GM23338 (cell line): ENCODE measurements around the gene ATP4A. TPM values are rescaled to one million over a fixed set of nuclear protein-coding genes. Genes with fewer than 3 reads are reported as not detected.

Experiments
- ATAC-seq: fragments of 200-7000 bp; cut with Tn5 transposase; 3 replicates; pipeline ENCODE4 v1.9.1; 2020
- DNase-seq: peaks from one replicate; pipeline ENCODE4 v3.0.0-alpha.2; 2015; ENCODE audit warnings: low spot score
- H2AFZ ChIP-seq: fragments of 200-600 bp; sonication (generic); 2 replicates; pipeline ENCODE4 v1.8.0; 2016; ENCODE audit warnings: antibody characterized with exemption, mild to moderate bottlenecking, moderate library complexity
- H3F3A ChIP-seq: fragments of 200-600 bp; sonication (generic); replicated peaks from 2 replicates; pipeline ENCODE4 v1.8.0; 2017; ENCODE audit warnings: antibody characterized with exemption, mixed run types, low read depth
- H3K27ac ChIP-seq: fragments of 200-600 bp; sonication (generic); 2 replicates; pipeline ENCODE4 v1.6.1; 2016; ENCODE audit warnings: low read depth
- H3K27me3 ChIP-seq: fragments of 200-600 bp; sonication (generic); 2 replicates; pipeline ENCODE4 v1.8.0; 2016; ENCODE audit warnings: mild to moderate bottlenecking, mixed run types, moderate library complexity; ENCODE audit not compliant: insufficient read depth
- H3K36me3 ChIP-seq: fragments of 200-600 bp; sonication (generic); 2 replicates; pipeline ENCODE4 v1.8.0; 2016; ENCODE audit warnings: mild to moderate bottlenecking; ENCODE audit not compliant: insufficient read depth
- H3K4me1 ChIP-seq: fragments of 200-600 bp; sonication (generic); 2 replicates; pipeline ENCODE4 v1.8.0; 2016; ENCODE audit warnings: mild to moderate bottlenecking, moderate library complexity; ENCODE audit not compliant: insufficient read depth
- H3K4me2 ChIP-seq: fragments of 200-600 bp; sonication (generic); 2 replicates; pipeline ENCODE4 v1.7.1; 2017; ENCODE audit warnings: mixed run types
- H3K4me3 ChIP-seq: fragments of 200-600 bp; sonication (generic); 2 replicates; pipeline ENCODE4 v1.6.1; 2016; ENCODE audit warnings: mixed run types
- H3K79me2 ChIP-seq: fragments of 200-600 bp; sonication (generic); replicated peaks from 2 replicates; pipeline ENCODE4 v1.8.0; 2017; ENCODE audit warnings: mild to moderate bottlenecking; ENCODE audit not compliant: insufficient read depth
- H3K9me2 ChIP-seq: fragments of 200-600 bp; sonication (generic); 2 replicates; pipeline ENCODE4 v1.8.0; 2017; ENCODE audit not compliant: insufficient read depth
- H4K20me1 ChIP-seq: fragments of 200-600 bp; sonication (generic); replicated peaks from 2 replicates; pipeline ENCODE4 v1.8.0; 2017; ENCODE audit warnings: mild to moderate bottlenecking; ENCODE audit not compliant: insufficient read depth
- H3K27ac Mint-ChIP-seq: 2 replicates; pipeline ENCODE4 v1.8.0; 2020; ENCODE audit warnings: inconsistent platforms, mild to moderate bottlenecking, moderate library complexity, mixed read lengths
- H3K27me3 Mint-ChIP-seq: 3 replicates; pipeline ENCODE4 v1.8.0; 2022; ENCODE audit warnings: low read depth, mild to moderate bottlenecking, moderate library complexity, mixed read lengths, inconsistent platforms; ENCODE audit not compliant: insufficient read depth, poor library complexity
- H3K36me3 Mint-ChIP-seq: 3 replicates; pipeline ENCODE4 v1.8.0; 2021; ENCODE audit warnings: low read depth, mild to moderate bottlenecking, inconsistent platforms, moderate library complexity, mixed read lengths
- H3K4me1 Mint-ChIP-seq: 3 replicates; pipeline ENCODE4 v1.8.0; 2020; ENCODE audit warnings: mild to moderate bottlenecking, inconsistent platforms, mixed read lengths
- H3K4me3 Mint-ChIP-seq: 3 replicates; pipeline ENCODE4 v1.8.0; 2021; ENCODE audit warnings: moderate library complexity, mild to moderate bottlenecking, inconsistent platforms, mixed read lengths
- H3K9me3 Mint-ChIP-seq: 3 replicates; pipeline ENCODE4 v1.8.0; 2020; ENCODE audit warnings: moderate library complexity, mild to moderate bottlenecking, inconsistent platforms, mixed read lengths
- CREB1 ChIP-seq: fragments of 250-450 bp; sonication (Bioruptor Pico); IDR thresholded peaks from 2 replicates; pipeline ENCODE4 v1.5.0; 2020; ENCODE audit warnings: low read depth, mild to moderate bottlenecking, moderate library complexity
- ETS1 ChIP-seq: IDR thresholded peaks from 2 replicates; pipeline ENCODE4 v1.6.1; 2016; ENCODE audit warnings: antibody characterized with exemption
- EZH2 ChIP-seq: fragments of 200-600 bp; sonication (generic); IDR thresholded peaks from one replicate; pipeline ENCODE4 v1.8.0; 2017; ENCODE audit warnings: antibody characterized with exemption, mild to moderate bottlenecking, low read depth; ENCODE audit not compliant: unreplicated experiment
- EZH2phosphoT487 ChIP-seq: fragments of 200-600 bp; sonication (generic); IDR thresholded peaks from one replicate; pipeline ENCODE4 v1.8.1; 2018; ENCODE audit warnings: antibody characterized with exemption; ENCODE audit not compliant: unreplicated experiment
- POLR2AphosphoS5 ChIP-seq: IDR thresholded peaks from 2 replicates; pipeline ENCODE4 v1.6.1; 2016; ENCODE audit warnings: antibody characterized with exemption, low read depth
- ZNF331 ChIP-seq: fragments of 250-450 bp; sonication (Bioruptor Pico); IDR thresholded peaks from 2 replicates; pipeline ENCODE4 v1.5.0; 2020; ENCODE audit warnings: low read depth, mild to moderate bottlenecking, moderate library complexity
- polyA plus RNA-seq: library from polyadenylated mRNA; unstranded; fragments of >200 nt; fragmentation: Nextera tagmentation; extraction: Ambion mirVana; gene quantifications from 2 replicates; pipeline ENCODE4 v1.2.1, GENCODE V29; 2016
- total RNA-seq: library from RNA; depleted of rRNA; stranded (reverse); fragments of >200 nt; shearing (Covaris generic); gene quantifications from 2 replicates; pipeline ENCODE4 v1.2.3, GENCODE V29; 2014
- TF ChIP-seq, protein P1 (sequence below): fragments of 250-450 bp; sonication (Bioruptor Pico); IDR thresholded peaks from 2 replicates; pipeline ENCODE4 v1.5.0; 2020; ENCODE audit warnings: mild to moderate bottlenecking, moderate library complexity
- TF ChIP-seq, protein P2 (sequence below), 2 experiments: fragments of 200-600 bp in 1 of 2; sonication (generic) in 1 of 2; conservative IDR thresholded peaks; 2 replicates each; pipeline versions ENCODE4 v1.5.1 to v1.6.1; 2016 to 2017; ENCODE audit warnings: antibody characterized with exemption in 2 of 2, low read depth in 2 of 2, mild to moderate bottlenecking in 2 of 2, moderate library complexity in 1 of 2

The ATP4A gene
- total and polyA plus RNA-seq, 2 experiments from 2014 or later = 0.61 to 0.63 TPM

- no peak for TF ChIP-seq EZH2
- peak; percentile 39 for TF ChIP-seq POLR2AphosphoS5
- peaks cover 2% of the 10 kb centered on the region; the same call in 1 of the 2 replicates for H3K27me3 ChIP-seq
- H2AFZ ChIP-seq = no peak overlapping the region; the same call in 1 of the 2 replicates
- H3K36me3 ChIP-seq = peaks cover 33% of the 10 kb centered on the region
- no peaks in the 10 kb centered on the region for H3K9me2 ChIP-seq
- Mint-ChIP-seq H3K36me3 (peaks cover 49% of the 10 kb centered on the region), H3K9me3 (no peaks in the 10 kb centered on the region; the same call in 2 of the 3 replicates), H3K4me1 (peaks cover 29% of the 10 kb centered on the region), H3K27me3 (peaks cover 13% of the 10 kb centered on the region), H3K27ac (peak overlapping the region; percentile 99), H3K4me3 (peak overlapping the region; percentile 97)
- ATAC-seq = peak; percentile 53
- H3K4me1 ChIP-seq = peaks cover 20% of the 10 kb centered on the region
- H3K27ac ChIP-seq = peak overlapping the region; percentile 93
- DNase-seq = peak; percentile 78
- H3K4me2 ChIP-seq = peak overlapping the region; percentile 98
- 0 out of 2 replicates have a peak, but pooled peaks cover 3% of the 10 kb centered on the region for H3F3A ChIP-seq
- H3K79me2 ChIP-seq = peaks cover 33% of the 10 kb centered on the region
- H3K4me3 ChIP-seq = peak overlapping the region; percentile 87
- H4K20me1 ChIP-seq = peaks cover 12% of the 10 kb centered on the region
Observed at GRCh38 chr19:35509018-35509652, 54.3 kb downstream of the ATP4A start.

GRCh38 chr19:35508129-35508528 lies 55.3 kb downstream of the ATP4A start:
- Histone ChIP-seq H3K4me3 (peak overlapping the region; percentile 87), H3K4me2 (peak overlapping the region; percentile 98), H3K79me2 (peaks cover 33% of the 10 kb centered on the region), H3K9me2 (no peaks in the 10 kb centered on the region), H3K36me3 (peaks cover 36% of the 10 kb centered on the region), H3F3A (0 out of 2 replicates have a peak, but pooled peaks cover 3% of the 10 kb centered on the region), H3K4me1 (peaks cover 11% of the 10 kb centered on the region), H2AFZ (no peak overlapping the region), H4K20me1 (peaks cover 18% of the 10 kb centered on the region), H3K27ac (no peak overlapping the region), H3K27me3 (peaks cover 2% of the 10 kb centered on the region; the same call in 1 of the 2 replicates)
- DNase-seq = no peak
- Mint-ChIP-seq H3K27me3 (peaks cover 17% of the 10 kb centered on the region), H3K36me3 (peaks cover 56% of the 10 kb centered on the region), H3K27ac (no peak overlapping the region), H3K9me3 (no peaks in the 10 kb centered on the region; the same call in 2 of the 3 replicates), H3K4me1 (peaks cover 20% of the 10 kb centered on the region), H3K4me3 (peak overlapping the region; percentile 97)
- TF ChIP-seq CREB1 (no peak), EZH2phosphoT487 (no peak), ETS1 (no peak), ZNF331 (no peak), EZH2 (no peak)
- TF ChIP-seq, protein P1, sequence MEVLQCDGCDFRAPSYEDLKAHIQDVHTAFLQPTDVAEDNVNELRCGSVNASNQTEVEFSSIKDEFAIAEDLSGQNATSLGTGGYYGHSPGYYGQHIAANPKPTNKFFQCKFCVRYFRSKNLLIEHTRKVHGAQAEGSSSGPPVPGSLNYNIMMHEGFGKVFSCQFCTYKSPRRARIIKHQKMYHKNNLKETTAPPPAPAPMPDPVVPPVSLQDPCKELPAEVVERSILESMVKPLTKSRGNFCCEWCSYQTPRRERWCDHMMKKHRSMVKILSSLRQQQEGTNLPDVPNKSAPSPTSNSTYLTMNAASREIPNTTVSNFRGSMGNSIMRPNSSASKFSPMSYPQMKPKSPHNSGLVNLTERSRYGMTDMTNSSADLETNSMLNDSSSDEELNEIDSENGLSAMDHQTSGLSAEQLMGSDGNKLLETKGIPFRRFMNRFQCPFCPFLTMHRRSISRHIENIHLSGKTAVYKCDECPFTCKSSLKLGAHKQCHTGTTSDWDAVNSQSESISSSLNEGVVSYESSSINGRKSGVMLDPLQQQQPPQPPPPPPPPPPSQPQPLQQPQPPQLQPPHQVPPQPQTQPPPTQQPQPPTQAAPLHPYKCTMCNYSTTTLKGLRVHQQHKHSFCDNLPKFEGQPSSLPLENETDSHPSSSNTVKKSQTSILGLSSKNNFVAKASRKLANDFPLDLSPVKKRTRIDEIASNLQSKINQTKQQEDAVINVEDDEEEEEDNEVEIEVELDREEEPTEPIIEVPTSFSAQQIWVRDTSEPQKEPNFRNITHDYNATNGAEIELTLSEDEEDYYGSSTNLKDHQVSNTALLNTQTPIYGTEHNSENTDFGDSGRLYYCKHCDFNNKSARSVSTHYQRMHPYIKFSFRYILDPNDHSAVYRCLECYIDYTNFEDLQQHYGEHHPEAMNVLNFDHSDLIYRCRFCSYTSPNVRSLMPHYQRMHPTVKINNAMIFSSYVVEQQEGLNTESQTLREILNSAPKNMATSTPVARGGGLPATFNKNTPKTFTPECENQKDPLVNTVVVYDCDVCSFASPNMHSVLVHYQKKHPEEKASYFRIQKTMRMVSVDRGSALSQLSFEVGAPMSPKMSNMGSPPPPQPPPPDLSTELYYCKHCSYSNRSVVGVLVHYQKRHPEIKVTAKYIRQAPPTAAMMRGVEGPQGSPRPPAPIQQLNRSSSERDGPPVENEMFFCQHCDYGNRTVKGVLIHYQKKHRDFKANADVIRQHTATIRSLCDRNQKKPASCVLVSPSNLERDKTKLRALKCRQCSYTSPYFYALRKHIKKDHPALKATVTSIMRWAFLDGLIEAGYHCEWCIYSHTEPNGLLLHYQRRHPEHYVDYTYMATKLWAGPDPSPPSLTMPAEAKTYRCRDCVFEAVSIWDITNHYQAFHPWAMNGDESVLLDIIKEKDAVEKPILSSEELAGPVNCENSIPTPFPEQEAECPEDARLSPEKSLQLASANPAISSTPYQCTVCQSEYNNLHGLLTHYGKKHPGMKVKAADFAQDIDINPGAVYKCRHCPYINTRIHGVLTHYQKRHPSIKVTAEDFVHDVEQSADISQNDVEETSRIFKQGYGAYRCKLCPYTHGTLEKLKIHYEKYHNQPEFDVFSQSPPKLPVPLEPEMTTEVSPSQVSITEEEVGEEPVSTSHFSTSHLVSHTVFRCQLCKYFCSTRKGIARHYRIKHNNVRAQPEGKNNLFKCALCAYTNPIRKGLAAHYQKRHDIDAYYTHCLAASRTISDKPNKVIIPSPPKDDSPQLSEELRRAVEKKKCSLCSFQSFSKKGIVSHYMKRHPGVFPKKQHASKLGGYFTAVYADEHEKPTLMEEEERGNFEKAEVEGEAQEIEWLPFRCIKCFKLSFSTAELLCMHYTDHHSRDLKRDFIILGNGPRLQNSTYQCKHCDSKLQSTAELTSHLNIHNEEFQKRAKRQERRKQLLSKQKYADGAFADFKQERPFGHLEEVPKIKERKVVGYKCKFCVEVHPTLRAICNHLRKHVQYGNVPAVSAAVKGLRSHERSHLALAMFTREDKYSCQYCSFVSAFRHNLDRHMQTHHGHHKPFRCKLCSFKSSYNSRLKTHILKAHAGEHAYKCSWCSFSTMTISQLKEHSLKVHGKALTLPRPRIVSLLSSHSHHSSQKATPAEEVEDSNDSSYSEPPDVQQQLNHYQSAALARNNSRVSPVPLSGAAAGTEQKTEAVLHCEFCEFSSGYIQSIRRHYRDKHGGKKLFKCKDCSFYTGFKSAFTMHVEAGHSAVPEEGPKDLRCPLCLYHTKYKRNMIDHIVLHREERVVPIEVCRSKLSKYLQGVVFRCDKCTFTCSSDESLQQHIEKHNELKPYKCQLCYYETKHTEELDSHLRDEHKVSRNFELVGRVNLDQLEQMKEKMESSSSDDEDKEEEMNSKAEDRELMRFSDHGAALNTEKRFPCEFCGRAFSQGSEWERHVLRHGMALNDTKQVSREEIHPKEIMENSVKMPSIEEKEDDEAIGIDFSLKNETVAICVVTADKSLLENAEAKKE (CRISPR knock-in tag) = no peak
- TF ChIP-seq, protein P2, sequence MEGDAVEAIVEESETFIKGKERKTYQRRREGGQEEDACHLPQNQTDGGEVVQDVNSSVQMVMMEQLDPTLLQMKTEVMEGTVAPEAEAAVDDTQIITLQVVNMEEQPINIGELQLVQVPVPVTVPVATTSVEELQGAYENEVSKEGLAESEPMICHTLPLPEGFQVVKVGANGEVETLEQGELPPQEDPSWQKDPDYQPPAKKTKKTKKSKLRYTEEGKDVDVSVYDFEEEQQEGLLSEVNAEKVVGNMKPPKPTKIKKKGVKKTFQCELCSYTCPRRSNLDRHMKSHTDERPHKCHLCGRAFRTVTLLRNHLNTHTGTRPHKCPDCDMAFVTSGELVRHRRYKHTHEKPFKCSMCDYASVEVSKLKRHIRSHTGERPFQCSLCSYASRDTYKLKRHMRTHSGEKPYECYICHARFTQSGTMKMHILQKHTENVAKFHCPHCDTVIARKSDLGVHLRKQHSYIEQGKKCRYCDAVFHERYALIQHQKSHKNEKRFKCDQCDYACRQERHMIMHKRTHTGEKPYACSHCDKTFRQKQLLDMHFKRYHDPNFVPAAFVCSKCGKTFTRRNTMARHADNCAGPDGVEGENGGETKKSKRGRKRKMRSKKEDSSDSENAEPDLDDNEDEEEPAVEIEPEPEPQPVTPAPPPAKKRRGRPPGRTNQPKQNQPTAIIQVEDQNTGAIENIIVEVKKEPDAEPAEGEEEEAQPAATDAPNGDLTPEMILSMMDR (conservative IDR thresholded peaks at IDR 0.05; ENCODE audit: low read depth in 2 of 2) = no peak
- no peak for ATAC-seq
